Neural cell (in vitro differentiated cells): ENCODE data around the gene MBD1.

Experiments
- CTCF ChIP-seq: fragments of 450-650 bp; IDR thresholded peaks from 2 replicates; pipeline ENCODE4 v1.5.1; 2014; ENCODE audit warnings: antibody characterized with exemption, mild to moderate bottlenecking, moderate library complexity; ENCODE audit not compliant: poor library complexity, severe bottlenecking
- EP300 ChIP-seq: fragments of 450-650 bp; conservative IDR thresholded peaks from 2 replicates; pipeline ENCODE4 v1.6.1; 2014; ENCODE audit warnings: antibody characterized with exemption, mild to moderate bottlenecking, moderate library complexity; ENCODE audit not compliant: poor library complexity, severe bottlenecking
- EZH2 ChIP-seq: fragments of 200-600, 300-800 bp; shearing (Covaris generic), sonication (generic); IDR thresholded peaks from 2 replicates; pipeline ENCODE4 v1.6.1; 2014; ENCODE audit warnings: antibody characterized with exemption, low read length, borderline replicate concordance, mild to moderate bottlenecking; ENCODE audit not compliant: insufficient read depth, poor library complexity, severe bottlenecking
- MXI1 ChIP-seq: fragments of 450-650 bp; conservative IDR thresholded peaks from 2 replicates; pipeline ENCODE4 v1.6.1; 2014; ENCODE audit warnings: antibody characterized with exemption, mild to moderate bottlenecking; ENCODE audit not compliant: poor library complexity, severe bottlenecking
- POLR2AphosphoS5 ChIP-seq: IDR thresholded peaks from 2 replicates; pipeline ENCODE4 v1.6.1; 2012
- RAD21 ChIP-seq: fragments of 450-650 bp; conservative IDR thresholded peaks from 2 replicates; pipeline ENCODE4 v1.6.1; 2014; ENCODE audit warnings: antibody characterized with exemption, mild to moderate bottlenecking, moderate library complexity
- SMC3 ChIP-seq: fragments of 450-650 bp; conservative IDR thresholded peaks from 2 replicates; pipeline ENCODE4 v1.6.1; 2014; ENCODE audit warnings: antibody characterized with exemption, mild to moderate bottlenecking, moderate library complexity; ENCODE audit not compliant: poor library complexity
- TAF1 ChIP-seq: IDR thresholded peaks from 2 replicates; pipeline ENCODE4 v1.6.1; 2012; ENCODE audit warnings: low read depth

- TF ChIP-seq EZH2 = no peak
- TF ChIP-seq CTCF = no peak
- no peak for TF ChIP-seq MXI1
- no peak for TF ChIP-seq POLR2AphosphoS5
- no peak for TF ChIP-seq EP300
- no peak for TF ChIP-seq SMC3
- TF ChIP-seq RAD21 = no peak
- TF ChIP-seq TAF1 = no peak
Observed at GRCh38 chr18:50273203-50274043, 7.9 kb downstream of the MBD1 start.
